CD4-positive, alpha-beta T cell (primary cell): ENCODE measurements around the gene FADS1. TPM values are rescaled to one million over a fixed set of nuclear protein-coding genes. Genes with fewer than 3 reads are reported as not detected.

Source experiments
- ATAC-seq: fragments of 200-7000 bp; cut with Tn5 transposase; one replicate; pipeline ENCODE4 v1.10.0; 2022; ENCODE audit warnings: mild to moderate bottlenecking; ENCODE audit not compliant: poor library complexity
- CTCF ChIA-PET: fragments of 350-600 bp; sonication (Branson Sonifier 250); formaldehyde crosslinking; loops from one replicate; lab custom pipeline; 2021; ENCODE audit warnings: antibody characterized with exemption, inconsistent platforms; lab: Charles Lee
- POLR2A ChIA-PET: fragments of 350-600 bp; sonication (Branson Sonifier 250); formaldehyde crosslinking; loops from one replicate; lab custom pipeline; 2021; ENCODE audit warnings: antibody characterized with exemption, inconsistent platforms; lab: Charles Lee
- DNase-seq, 14 experiments: peaks; one replicate each; pipeline ENCODE4 v3.0.0-alpha.2; 2013 to 2020; ENCODE audit warnings: mixed read lengths in 2 of 14
- H3K27ac ChIP-seq, 2 donors: one replicate each; pipeline versions ENCODE4 v1.5.1 to v1.7.0; 2013; ENCODE audit warnings: low read length in 2 of 2, low read depth in 1 of 2, mild to moderate bottlenecking in 1 of 2
- H3K27me3 ChIP-seq, 2 experiments: 1 replicate in 1 of 2; 2 replicates in 1 of 2; pipeline versions ENCODE4 v1.6.1 to v1.7.0; 2013; ENCODE audit warnings: low read length in 2 of 2, control low read depth in 1 of 2, mild to moderate bottlenecking in 1 of 2, moderate library complexity in 1 of 2; ENCODE audit not compliant: insufficient read depth in 2 of 2, control insufficient read depth in 1 of 2
- H3K36me3 ChIP-seq: one replicate; pipeline ENCODE4 v1.6.1; 2013; ENCODE audit warnings: low read length, control low read depth; ENCODE audit not compliant: insufficient read depth
- H3K4me1 ChIP-seq: one replicate; pipeline ENCODE4 v1.6.1; 2013; ENCODE audit warnings: low read length, control low read depth; ENCODE audit not compliant: insufficient read depth
- H3K4me3 ChIP-seq: one replicate; pipeline ENCODE4 v1.5.1; 2013; ENCODE audit warnings: mild to moderate bottlenecking, low read length, moderate library complexity
- H3K9me3 ChIP-seq, 2 experiments: 1 replicate in 1 of 2; 2 replicates in 1 of 2; pipeline versions ENCODE4 v1.6.1 to v1.7.0; 2013; ENCODE audit warnings: low read length in 2 of 2, mild to moderate bottlenecking in 2 of 2, control low read depth in 1 of 2, moderate library complexity in 1 of 2; ENCODE audit not compliant: control insufficient read depth in 1 of 2, insufficient read depth in 1 of 2
- H3K27ac Mint-ChIP-seq: one replicate; pipeline ENCODE4 v1.8.0; 2020; ENCODE audit warnings: mixed read lengths
- H3K27me3 Mint-ChIP-seq: one replicate; pipeline ENCODE4 v1.8.0; 2021; ENCODE audit warnings: mixed read lengths
- H3K36me3 Mint-ChIP-seq: one replicate; pipeline ENCODE4 v1.8.0; 2021; ENCODE audit warnings: low read depth, mixed read lengths
- H3K4me1 Mint-ChIP-seq: one replicate; pipeline ENCODE4 v1.8.0; 2021; ENCODE audit warnings: low read depth, mixed read lengths
- H3K4me3 Mint-ChIP-seq: one replicate; pipeline ENCODE4 v1.8.0; 2020; ENCODE audit warnings: mild to moderate bottlenecking, mixed read lengths
- H3K9me3 Mint-ChIP-seq: one replicate; pipeline ENCODE4 v1.8.0; 2020; ENCODE audit warnings: mixed read lengths
- CTCF ChIP-seq: fragments of 200-600 bp; IDR thresholded peaks from one replicate; pipeline ENCODE4 v1.8.0; 2022; ENCODE audit warnings: antibody characterized with exemption, mild to moderate bottlenecking
- intact Hi-C, 2 experiments: fragments of 100-400 bp; cut with DNase I in 1 of 2; cut with micrococcal nuclease in 1 of 2; formaldehyde crosslinking; loops; one replicate each; pipeline versions ENCODE4 v1.15.1 to v1.9.0; 2023 to 2025; cut with DNase I, micrococcal nuclease
- total RNA-seq, 174 experiments: library from RNA in 2 of 174; stranded (reverse) in 2 of 174; gene quantifications; one replicate each; pipeline ENCODE4 v1.2.3 and lab custom pipeline; 2021 to 2026

The FADS1 gene
- total RNA-seq, 2 experiments from 2014 or later = 0.56 to 0.77 TPM

GRCh38 chr11:61769946-61770683 lies 46.7 kb downstream of the FADS1 start:
- intact Hi-C loops = no loop called here
- CTCF ChIA-PET = no interaction called here

DNA sequence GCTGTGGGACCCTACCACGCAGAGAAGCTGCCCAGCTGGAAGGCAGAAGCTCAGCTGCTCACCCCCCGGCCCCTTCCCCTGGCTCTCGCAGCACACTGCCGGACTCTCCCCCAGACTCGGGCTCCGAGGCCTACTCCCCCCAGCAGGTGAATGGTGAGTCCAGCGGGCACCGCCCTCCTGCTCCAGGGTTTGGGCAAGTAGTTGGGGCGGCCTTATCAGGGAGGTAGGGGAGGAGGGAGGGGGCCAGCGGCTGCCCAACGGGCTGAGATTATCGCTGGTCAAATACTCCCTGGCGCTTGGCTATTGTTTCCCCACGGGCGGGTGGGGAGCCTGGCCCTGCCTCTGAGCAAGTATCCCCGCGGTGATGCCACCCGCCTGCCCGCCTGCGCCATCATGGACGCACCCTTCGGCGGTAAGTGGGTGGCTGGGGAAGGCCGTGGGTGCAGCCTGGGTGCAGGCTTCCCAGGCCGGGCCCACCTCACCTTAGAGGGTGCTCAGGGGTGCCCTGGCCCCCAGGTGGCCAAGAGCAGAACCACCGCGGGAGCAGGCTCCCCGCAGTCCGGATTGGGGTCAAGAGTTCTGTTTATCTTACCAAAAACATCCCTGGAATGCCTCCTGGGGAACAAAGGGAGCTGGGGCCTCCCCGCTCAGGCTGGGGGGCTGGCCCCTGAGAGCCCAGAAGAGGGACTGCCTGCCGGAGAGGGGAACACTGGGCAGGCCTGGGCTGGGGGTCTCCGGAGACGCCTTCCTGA lies 47.5 kb downstream of the FADS1 start:
- Mint-ChIP-seq H3K4me3 (no peak overlapping the region), H3K36me3 (no peaks in the 10 kb centered on the region), H3K27ac (no peak overlapping the region), H3K4me1 (no peaks in the 10 kb centered on the region), H3K27me3 (no peaks in the 10 kb centered on the region), H3K9me3 (no peaks in the 10 kb centered on the region)
- DNase-seq (no peak), ATAC-seq (no peak)
- CTCF ChIA-PET = no interaction called here
- H3K9me3 ChIP-seq = no peaks in the 10 kb centered on the region
- H3K27me3 ChIP-seq = no peaks in the 10 kb centered on the region
- no peak for TF ChIP-seq CTCF
- no peaks in the 10 kb centered on the region for H3K36me3 ChIP-seq
- POLR2A ChIA-PET = no interaction called here
- intact Hi-C loops = no loop called here
- H3K27ac ChIP-seq = no peak overlapping the region
- H3K4me3 ChIP-seq = no peak overlapping the region
- H3K4me1 ChIP-seq = peaks cover 16% of the 10 kb centered on the region

More at GRCh38 chr11:61769946-61770683, 46.7 kb downstream of the FADS1 start:
- H3K4me3 ChIP-seq = no peak overlapping the region
- Mint-ChIP-seq H3K36me3 (no peaks in the 10 kb centered on the region), H3K4me3 (no peak overlapping the region), H3K27ac (no peak overlapping the region), H3K9me3 (no peaks in the 10 kb centered on the region), H3K27me3 (no peaks in the 10 kb centered on the region), H3K4me1 (no peaks in the 10 kb centered on the region)
- H3K9me3 ChIP-seq = no peaks in the 10 kb centered on the region
- POLR2A ChIA-PET = no interaction called here
- H3K27ac ChIP-seq = no peak overlapping the region
- DNase-seq (no peak), ATAC-seq (no peak)
- H3K4me1 ChIP-seq = peaks cover 16% of the 10 kb centered on the region
- H3K27me3 ChIP-seq = no peaks in the 10 kb centered on the region
- no peaks in the 10 kb centered on the region for H3K36me3 ChIP-seq
- TF ChIP-seq CTCF = no peak

DNA sequence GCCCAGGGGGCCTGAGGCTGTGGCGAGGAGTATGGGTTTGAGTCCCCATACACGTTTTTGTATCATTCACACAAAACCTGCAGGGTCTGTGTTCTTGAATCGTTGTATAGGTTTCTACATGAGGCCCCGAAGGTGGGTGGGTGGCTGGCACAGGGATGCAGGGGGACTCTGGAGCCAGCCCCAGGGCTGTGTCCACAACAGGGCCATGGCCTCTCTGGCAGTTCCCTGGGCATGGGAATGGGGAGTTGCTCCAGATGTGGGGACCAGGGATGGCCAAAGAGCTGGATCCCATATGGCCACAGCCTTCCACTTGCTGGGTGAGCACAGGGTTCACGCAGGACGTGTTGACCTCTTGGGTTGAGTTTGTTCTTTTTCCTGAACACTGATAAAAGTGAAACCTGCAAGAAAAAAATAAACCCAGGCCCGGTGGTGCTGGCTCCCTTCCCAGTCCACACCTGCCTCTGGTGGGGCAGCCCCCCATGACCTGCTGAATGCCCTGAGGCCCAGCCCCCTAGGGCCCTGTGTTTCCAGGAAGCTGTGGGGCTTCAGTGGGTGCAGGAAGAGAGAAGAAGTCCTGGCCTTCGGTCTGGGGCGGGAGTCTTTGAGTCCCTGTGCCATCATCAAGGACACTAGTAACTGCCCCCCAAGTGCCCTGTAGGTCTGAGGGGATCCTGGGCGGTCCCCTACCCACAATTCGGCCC lies 48.3 kb downstream of the FADS1 start:
- Mint-ChIP-seq H3K4me3 (no peak overlapping the region), H3K4me1 (no peaks in the 10 kb centered on the region), H3K27me3 (no peaks in the 10 kb centered on the region), H3K36me3 (no peaks in the 10 kb centered on the region), H3K9me3 (no peaks in the 10 kb centered on the region), H3K27ac (no peak overlapping the region)
- ATAC-seq (no peak), DNase-seq (no peak)
- ChIA-PET POLR2A (no interaction called here), CTCF (no interaction called here)
- no peaks in the 10 kb centered on the region for H3K36me3 ChIP-seq
- H3K9me3 ChIP-seq = no peaks in the 10 kb centered on the region
- H3K4me3 ChIP-seq = no peak overlapping the region
- H3K27ac ChIP-seq = no peak overlapping the region
- H3K27me3 ChIP-seq = no peaks in the 10 kb centered on the region
- peaks cover 16% of the 10 kb centered on the region for H3K4me1 ChIP-seq
- TF ChIP-seq CTCF = no peak
- intact Hi-C loops = no loop called here
